ENCODE data around the gene NIT1. TPM values are rescaled to one million over a fixed set of nuclear protein-coding genes. Genes with fewer than 3 reads are reported as not detected.

The NIT1 gene
- total and polyA plus RNA-seq, 4 donors: 26.9 to 40.4 (median 38.0) TPM

DNA sequence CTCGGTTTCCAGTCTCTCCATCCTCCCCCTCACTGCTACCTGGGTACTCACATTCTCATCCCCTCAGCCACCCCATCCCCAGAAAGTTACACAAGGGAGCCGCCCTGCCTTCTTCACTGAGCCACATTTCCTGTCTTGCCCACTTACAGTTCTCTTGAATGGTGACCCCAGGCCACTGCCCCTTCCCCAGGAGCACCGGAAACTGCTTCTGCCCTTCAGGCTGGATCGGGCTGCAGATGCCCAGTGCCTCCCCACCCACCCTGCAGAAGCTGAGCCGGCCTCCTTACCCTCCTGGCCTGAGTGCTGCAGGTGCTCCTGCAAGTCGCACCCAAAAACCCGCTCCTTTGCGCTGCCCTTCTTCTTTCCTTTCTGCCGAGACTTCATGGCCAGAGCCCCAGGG, 48.7 kb upstream of the NIT1 start:
- TF ChIP-seq, protein P1, sequence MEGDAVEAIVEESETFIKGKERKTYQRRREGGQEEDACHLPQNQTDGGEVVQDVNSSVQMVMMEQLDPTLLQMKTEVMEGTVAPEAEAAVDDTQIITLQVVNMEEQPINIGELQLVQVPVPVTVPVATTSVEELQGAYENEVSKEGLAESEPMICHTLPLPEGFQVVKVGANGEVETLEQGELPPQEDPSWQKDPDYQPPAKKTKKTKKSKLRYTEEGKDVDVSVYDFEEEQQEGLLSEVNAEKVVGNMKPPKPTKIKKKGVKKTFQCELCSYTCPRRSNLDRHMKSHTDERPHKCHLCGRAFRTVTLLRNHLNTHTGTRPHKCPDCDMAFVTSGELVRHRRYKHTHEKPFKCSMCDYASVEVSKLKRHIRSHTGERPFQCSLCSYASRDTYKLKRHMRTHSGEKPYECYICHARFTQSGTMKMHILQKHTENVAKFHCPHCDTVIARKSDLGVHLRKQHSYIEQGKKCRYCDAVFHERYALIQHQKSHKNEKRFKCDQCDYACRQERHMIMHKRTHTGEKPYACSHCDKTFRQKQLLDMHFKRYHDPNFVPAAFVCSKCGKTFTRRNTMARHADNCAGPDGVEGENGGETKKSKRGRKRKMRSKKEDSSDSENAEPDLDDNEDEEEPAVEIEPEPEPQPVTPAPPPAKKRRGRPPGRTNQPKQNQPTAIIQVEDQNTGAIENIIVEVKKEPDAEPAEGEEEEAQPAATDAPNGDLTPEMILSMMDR (IDR thresholded peaks at IDR 0.05; ENCODE audit: control extremely low read depth, extremely low read depth): no peak
- Histone ChIP-seq H3K27ac (ENCODE audit: low read depth in 1 of 2, low read length in 1 of 2) (peak overlapping the region in 1 of 2 donors; percentile 89), H3K9me3 (ENCODE audit: control insufficient read depth in 4 of 4, insufficient read depth in 3 of 4, low read length in 3 of 4) (no peaks in the 10 kb centered on the region), H3K9ac (ENCODE audit: insufficient read depth in 1 of 2, low read length in 2 of 2) (no peak overlapping the region), H3K4me1 (ENCODE audit: control insufficient read depth in 5 of 5, insufficient read depth in 5 of 5, low read length in 5 of 5) (peaks cover 0 to 2% (median 0%) of the 10 kb centered on the region in 5 donors), H3K27me3 (ENCODE audit: control insufficient read depth in 3 of 3, insufficient read depth in 3 of 3, low read length in 2 of 3) (peaks cover 0 to 3% (median 0%) of the 10 kb centered on the region in 3 donors), H3K36me3 (ENCODE audit: control insufficient read depth in 4 of 4, insufficient read depth in 4 of 4, low read length in 4 of 4) (no peaks in the 10 kb centered on the region), H3K4me3 (peak overlapping the region; percentile 37)
- 28 to 58% methylated on average over 9 of the region's 9 CpGs for WGBS, 2 donors
- no peak for DNase-seq
- no peak for ATAC-seq (ENCODE audit: insufficient read depth, low FRiP score)

DNA sequence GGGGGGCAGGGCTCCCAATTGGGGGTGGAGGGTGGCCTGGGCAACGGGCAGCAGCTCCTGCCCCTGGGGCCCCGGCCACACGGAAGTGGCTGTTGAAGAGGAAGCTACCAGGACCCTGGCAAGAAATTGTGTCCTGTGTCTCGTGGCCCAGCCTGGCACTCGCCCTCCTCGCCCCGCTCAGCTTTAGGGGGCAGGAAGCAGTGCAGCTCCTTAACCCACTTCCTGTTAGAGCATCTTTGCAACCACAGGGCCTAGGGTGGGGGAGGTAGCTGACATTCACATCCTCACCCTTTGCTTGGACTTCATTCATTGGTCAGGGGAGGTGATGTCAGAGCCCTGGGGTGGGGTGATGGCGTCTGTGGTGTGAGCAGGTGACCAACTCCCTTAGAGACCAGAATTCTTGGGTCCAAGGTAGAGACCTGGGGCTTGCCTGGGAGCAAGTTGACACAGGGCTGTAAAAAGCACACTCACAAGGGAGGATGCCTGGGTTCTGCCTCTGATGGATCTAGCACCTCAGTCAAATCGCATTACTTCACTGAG, 48.1 kb upstream of the NIT1 start, which contains the start of gene ARHGAP30:
Gene ARHGAP30, minus strand, starts transcription at position 161 of the 540 bp plus-strand sequence. CDS start 267 bp downstream, outside the sequence.
- Histone ChIP-seq H3K9ac (ENCODE audit: insufficient read depth in 1 of 2, low read length in 2 of 2) (no peak within 1 kb of the TSS), H3K27ac (ENCODE audit: low read depth in 1 of 2, low read length in 1 of 2) (peak within 1 kb of the TSS in 1 of 2 donors; percentile 89)
- 34 to 62% methylated on average over 9 of the region's 9 CpGs for WGBS, 2 donors

DNA sequence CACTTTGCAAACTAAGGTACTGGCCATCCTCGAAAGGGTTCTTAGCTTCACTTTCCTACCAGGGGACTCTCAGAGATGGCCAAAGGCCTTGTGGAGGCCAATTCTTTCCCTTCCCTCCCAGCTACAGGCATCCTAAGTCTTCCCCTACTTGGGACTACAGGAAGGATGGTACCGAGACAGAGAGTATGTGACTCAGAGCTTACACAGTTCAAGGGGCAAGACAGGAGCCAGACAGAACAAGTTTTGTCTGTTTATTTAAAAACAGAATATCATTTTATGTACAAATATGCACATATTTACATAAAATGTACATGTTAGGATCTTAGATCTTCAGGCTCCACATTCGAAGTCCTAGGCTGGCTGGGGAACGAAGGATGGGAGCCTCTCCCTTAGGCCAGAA, 47.1 kb upstream of the NIT1 start:
- no peak for ATAC-seq (ENCODE audit: insufficient read depth, low FRiP score)
- TF ChIP-seq, protein P1 (IDR thresholded peaks at IDR 0.05; ENCODE audit: control extremely low read depth, extremely low read depth): no peak
- WGBS, 2 donors: 92 to 93% methylated on average over 4 of the region's 4 CpGs

More for the DNA sequence above, 48.1 kb upstream of the NIT1 start, which contains the start of gene ARHGAP30:
- Histone ChIP-seq H3K4me1 (ENCODE audit: control insufficient read depth in 5 of 5, insufficient read depth in 5 of 5, low read length in 5 of 5) (peaks cover 0 to 2% (median 0%) of the 10 kb centered on the region in 5 donors), H3K36me3 (ENCODE audit: control insufficient read depth in 4 of 4, insufficient read depth in 4 of 4, low read length in 4 of 4) (no peaks in the 10 kb centered on the region), H3K4me3 (peak within 1 kb of the TSS; percentile 37), H3K9me3 (ENCODE audit: control insufficient read depth in 4 of 4, insufficient read depth in 3 of 4, low read length in 3 of 4) (no peaks in the 10 kb centered on the region), H3K27me3 (ENCODE audit: control insufficient read depth in 3 of 3, insufficient read depth in 3 of 3, low read length in 2 of 3) (no peaks in the 10 kb centered on the region)
- TF ChIP-seq, protein P1 (IDR thresholded peaks at IDR 0.05; ENCODE audit: control extremely low read depth, extremely low read depth): no peak
- ATAC-seq (ENCODE audit: insufficient read depth, low FRiP score) (peak; percentile 65), DNase-seq (peak in 1 of 3 donors; percentile 19)

More for the DNA sequence above, 47.1 kb upstream of the NIT1 start:
- Histone ChIP-seq H3K27ac (ENCODE audit: low read depth in 1 of 2, low read length in 1 of 2) (no peak overlapping the region), H3K36me3 (ENCODE audit: control insufficient read depth in 4 of 4, insufficient read depth in 4 of 4, low read length in 4 of 4) (no peaks in the 10 kb centered on the region), H3K9ac (ENCODE audit: insufficient read depth in 1 of 2, low read length in 2 of 2) (no peak overlapping the region), H3K9me3 (ENCODE audit: control insufficient read depth in 4 of 4, insufficient read depth in 3 of 4, low read length in 3 of 4) (no peaks in the 10 kb centered on the region), H3K27me3 (ENCODE audit: control insufficient read depth in 3 of 3, insufficient read depth in 3 of 3, low read length in 2 of 3) (no peaks in the 10 kb centered on the region), H3K4me1 (ENCODE audit: control insufficient read depth in 5 of 5, insufficient read depth in 5 of 5, low read length in 5 of 5) (peaks cover 0 to 2% (median 0%) of the 10 kb centered on the region in 5 donors), H3K4me3 (no peak overlapping the region)
- DNase-seq: no peak
